OCI-LY7 (cell line): Measurements from ENCODE around the gene RYK. TPM values are rescaled to one million over a fixed set of nuclear protein-coding genes. Genes with fewer than 3 reads are reported as not detected.
A peak's percentile ranks its signal among the peaks of the same experiment; 100 is the strongest.

ENCODE experiments used
- BruUV-seq: library from RNA; stranded (reverse); fragments of 400-500 nt; replicated peaks from 2 replicates; lab custom pipeline; 2021; lab: Mats Ljungman, UMichigan
- CTCF ChIA-PET: fragments of 300-600 bp; sonication (Branson Sonifier 250); formaldehyde crosslinking; loops from one replicate; lab custom pipeline; 2022; ENCODE audit warnings: antibody characterized with exemption; ENCODE audit not compliant: unreplicated experiment; lab: Charles Lee
- POLR2A ChIA-PET: fragments of 300-600 bp; sonication (Branson Sonifier 250); formaldehyde crosslinking; loops from one replicate; lab custom pipeline; 2022; ENCODE audit warnings: antibody characterized with exemption; lab: Charles Lee
- DNase-seq: peaks from one replicate; pipeline ENCODE4 v3.0.0-alpha.2; 2015; ENCODE audit warnings: low spot score
- H2AFZ ChIP-seq: fragments of 200-600 bp; sonication (generic), shearing (Covaris generic); 2 replicates; pipeline ENCODE4 v1.6.1; 2014; ENCODE audit warnings: mild to moderate bottlenecking, antibody characterized with exemption, low read length, moderate library complexity
- H3K27ac ChIP-seq: fragments of 200-600 bp; sonication (generic); 2 replicates; pipeline ENCODE4 v1.5.1; 2014; ENCODE audit warnings: mixed run types, low read depth, mild to moderate bottlenecking, moderate library complexity, low read length, inconsistent platforms; ENCODE audit not compliant: poor library complexity, severe bottlenecking
- H3K36me3 ChIP-seq: fragments of 200-600 bp; sonication (generic); 2 replicates; pipeline ENCODE4 v1.6.1; 2014; ENCODE audit warnings: mild to moderate bottlenecking, antibody characterized with exemption, low read length, moderate library complexity, mixed read lengths; ENCODE audit not compliant: insufficient read depth
- H3K4me1 ChIP-seq: fragments of 200-600 bp; sonication (generic); 2 replicates; pipeline ENCODE4 v1.5.1; 2014; ENCODE audit warnings: mild to moderate bottlenecking, low read length; ENCODE audit not compliant: insufficient read depth, poor library complexity, severe bottlenecking
- H3K4me2 ChIP-seq: fragments of 200-600 bp; sonication (generic); 2 replicates; pipeline ENCODE4 v1.6.1; 2014; ENCODE audit warnings: mild to moderate bottlenecking, low read length
- H3K4me3 ChIP-seq: fragments of 200-600 bp; sonication (generic); 2 replicates; pipeline ENCODE4 v1.5.1; 2014; ENCODE audit warnings: mild to moderate bottlenecking, low read depth, low read length; ENCODE audit not compliant: poor library complexity, severe bottlenecking
- H3K79me2 ChIP-seq: fragments of 200-600 bp; sonication (generic); 2 replicates; pipeline ENCODE4 v1.6.1; 2016; ENCODE audit warnings: low read depth, mild to moderate bottlenecking, low read length, moderate library complexity, mixed read lengths; ENCODE audit not compliant: insufficient read depth
- H3K9me2 ChIP-seq: fragments of 200-600 bp; sonication (generic); 2 replicates; pipeline ENCODE4 v1.6.1; 2016; ENCODE audit warnings: mild to moderate bottlenecking, low read length, mixed read lengths; ENCODE audit not compliant: insufficient read depth
- H3K9me3 ChIP-seq: fragments of 200-600 bp; sonication (generic); 2 replicates; pipeline ENCODE4 v1.6.1; 2014; ENCODE audit warnings: mild to moderate bottlenecking, mixed run types, low read length, mixed read lengths
- H4K20me1 ChIP-seq: fragments of 200-600 bp; sonication (generic); 2 replicates; pipeline ENCODE4 v1.6.1; 2014; ENCODE audit warnings: mild to moderate bottlenecking, antibody characterized with exemption, low read length, moderate library complexity, mixed read lengths; ENCODE audit not compliant: insufficient read depth
- EZH2phosphoT487 ChIP-seq: fragments of 200-600 bp; sonication (generic); IDR thresholded peaks from 2 replicates; pipeline ENCODE4 v1.6.1; 2018; ENCODE audit warnings: low read depth, borderline replicate concordance, mild to moderate bottlenecking, mixed run types, antibody characterized with exemption, low read length, moderate library complexity, mixed read lengths
- intact Hi-C: fragments of 100-400 bp; cut with micrococcal nuclease; formaldehyde crosslinking; loops from one replicate; pipeline ENCODE4 v1.10.0; 2022; ENCODE audit not compliant: unreplicated experiment
- total RNA-seq, 2 experiments: library from RNA; depleted of rRNA in 1 of 2; stranded (reverse); fragments of >200 nt in 1 of 2; shearing (Covaris generic) in 1 of 2; gene quantifications; 2 replicates each; pipeline ENCODE4 v1.2.3, GENCODE V29; 2014 to 2022
- TF ChIP-seq, protein P1 (sequence below): fragments of 200-600 bp; sonication (generic); conservative IDR thresholded peaks from 2 replicates; pipeline ENCODE4 v1.5.1; 2014; ENCODE audit warnings: mild to moderate bottlenecking, antibody characterized with exemption, low read length, moderate library complexity, mixed read lengths

Gene RYK
- total RNA-seq, 2 experiments from 2014 or later, result 24.8 to 25.5 TPM

DNA sequence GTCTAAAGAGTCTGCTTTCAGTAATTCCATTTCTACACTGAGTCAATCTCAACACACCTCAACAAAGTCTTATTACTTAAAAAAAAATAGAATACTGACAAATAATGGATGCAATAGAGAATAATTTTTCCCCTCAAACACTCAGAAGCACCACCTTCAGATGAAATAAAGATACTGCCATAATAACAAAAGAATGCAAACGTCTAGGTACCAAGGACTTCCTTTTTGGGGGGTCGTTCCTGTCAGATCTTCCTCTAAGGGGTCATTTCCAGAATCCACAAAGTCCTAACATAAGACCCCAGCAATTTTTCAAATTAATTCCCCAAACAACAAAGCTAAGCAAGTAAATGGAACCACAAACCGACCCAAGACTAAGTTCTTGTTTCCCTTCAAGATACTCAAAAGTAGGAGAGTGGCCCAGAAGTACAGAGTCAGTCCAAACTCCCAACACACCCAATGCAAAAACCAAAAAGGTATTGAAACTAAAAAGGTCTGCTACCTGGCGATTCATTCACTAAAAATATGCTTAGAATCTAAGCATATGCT lies 1.3 kb downstream of the RYK start:
- Histone ChIP-seq H3K4me1 (peaks cover 10% of the 10 kb centered on the region), H2AFZ (peak overlapping the region; percentile 53; the same call in 1 of the 2 replicates), H3K27ac (no peak overlapping the region), H3K4me2 (peak overlapping the region; percentile 91), H3K4me3 (peak overlapping the region; percentile 88), H3K79me2 (no peaks in the 10 kb centered on the region; the same call in 1 of the 2 replicates), H3K9me2 (no peaks in the 10 kb centered on the region), H3K9me3 (0 out of 2 replicates have a peak, but pooled peaks cover 7% of the 10 kb centered on the region), H4K20me1 (peaks cover 7% of the 10 kb centered on the region; the same call in 1 of the 2 replicates), H3K36me3 (no peaks in the 10 kb centered on the region; the same call in 1 of the 2 replicates)
- TF ChIP-seq EZH2phosphoT487, result no peak
- TF ChIP-seq, protein P1, sequence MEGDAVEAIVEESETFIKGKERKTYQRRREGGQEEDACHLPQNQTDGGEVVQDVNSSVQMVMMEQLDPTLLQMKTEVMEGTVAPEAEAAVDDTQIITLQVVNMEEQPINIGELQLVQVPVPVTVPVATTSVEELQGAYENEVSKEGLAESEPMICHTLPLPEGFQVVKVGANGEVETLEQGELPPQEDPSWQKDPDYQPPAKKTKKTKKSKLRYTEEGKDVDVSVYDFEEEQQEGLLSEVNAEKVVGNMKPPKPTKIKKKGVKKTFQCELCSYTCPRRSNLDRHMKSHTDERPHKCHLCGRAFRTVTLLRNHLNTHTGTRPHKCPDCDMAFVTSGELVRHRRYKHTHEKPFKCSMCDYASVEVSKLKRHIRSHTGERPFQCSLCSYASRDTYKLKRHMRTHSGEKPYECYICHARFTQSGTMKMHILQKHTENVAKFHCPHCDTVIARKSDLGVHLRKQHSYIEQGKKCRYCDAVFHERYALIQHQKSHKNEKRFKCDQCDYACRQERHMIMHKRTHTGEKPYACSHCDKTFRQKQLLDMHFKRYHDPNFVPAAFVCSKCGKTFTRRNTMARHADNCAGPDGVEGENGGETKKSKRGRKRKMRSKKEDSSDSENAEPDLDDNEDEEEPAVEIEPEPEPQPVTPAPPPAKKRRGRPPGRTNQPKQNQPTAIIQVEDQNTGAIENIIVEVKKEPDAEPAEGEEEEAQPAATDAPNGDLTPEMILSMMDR, result peak; percentile 39; the same call in 1 of the 2 replicates
- BruUV-seq, result TSS peak; percentile 67
- intact Hi-C loops, result no loop called here
- no peak for DNase-seq
- ChIA-PET CTCF (no interaction called here), POLR2A (interaction anchor here (1.6 kb wide), 1 partner anchor 10 kb away, joined by 3 read pairs; no protein-coding TSS in a partner anchor)

DNA sequence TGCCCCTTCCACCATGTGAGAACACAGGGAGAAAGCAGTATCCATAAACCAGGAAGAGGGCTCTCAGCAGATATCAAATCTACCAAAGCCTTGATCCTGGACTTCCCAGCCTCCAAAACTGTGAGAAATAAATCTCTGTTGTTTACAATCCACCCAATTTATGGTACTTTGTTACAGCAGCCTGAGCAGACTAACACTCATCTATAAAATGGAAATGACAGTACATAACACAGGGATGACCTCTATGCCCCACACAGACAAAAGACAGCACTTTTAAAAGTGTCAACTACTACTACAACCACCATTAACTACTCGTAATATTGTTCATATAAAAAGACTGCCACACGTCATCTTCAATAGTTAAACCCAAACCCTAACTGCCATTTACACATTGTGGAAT lies 5.7 kb downstream of the RYK start:
- CTCF ChIA-PET, result no interaction called here
- Histone ChIP-seq H4K20me1 (peaks cover 7% of the 10 kb centered on the region; the same call in 1 of the 2 replicates), H3K9me2 (no peaks in the 10 kb centered on the region), H3K79me2 (peaks cover 5% of the 10 kb centered on the region; the same call in 1 of the 2 replicates), H3K36me3 (no peaks in the 10 kb centered on the region; the same call in 1 of the 2 replicates), H3K4me1 (peaks cover 7% of the 10 kb centered on the region), H3K27ac (no peak overlapping the region), H3K9me3 (0 out of 2 replicates have a peak, but pooled peaks cover 7% of the 10 kb centered on the region), H2AFZ (no peak overlapping the region), H3K4me3 (no peak overlapping the region), H3K4me2 (no peak overlapping the region)
- intact Hi-C loops, result no loop called here
- no peak for DNase-seq
- BruUV-seq, result no TSS peak
- no peak for TF ChIP-seq EZH2phosphoT487
- TF ChIP-seq, protein P1, result no peak
- POLR2A ChIA-PET, result no interaction called here
